ENCODE data around the gene RBM42.
A peak's percentile ranks its signal among the peaks of the same experiment; 100 is the strongest.

Gene RBM42

GRCh38 chr19:35628565-35629331 is at the start of gene RBM42:
Gene RBM42 (plus strand): TSS chr19:35629036. CDS start chr19:35629154, 118 bp downstream.
- Histone ChIP-seq H3K4me3 (ENCODE audit: low read depth, low read length, poor library complexity, severe bottlenecking) (peak within 1 kb of the TSS; percentile 100), H3K27ac (ENCODE audit: low read depth, low read length, poor library complexity, severe bottlenecking) (peak within 1 kb of the TSS; percentile 33), H3K36me3 (ENCODE audit: insufficient read depth, low read length) (peaks cover 31% of the 10 kb centered on the region), H3K9me2 (ENCODE audit: low read depth, low read length) (no peaks in the 10 kb centered on the region), H3K4me2 (ENCODE audit: low read length) (peak within 1 kb of the TSS; percentile 100), H3K4me1 (ENCODE audit: insufficient read depth, low read length, severe bottlenecking) (peaks cover 19% of the 10 kb centered on the region), H4K20me1 (ENCODE audit: insufficient read depth, low read length) (no peaks in the 10 kb centered on the region), H3K27me3 (ENCODE audit: insufficient read depth, low read length) (no peaks in the 10 kb centered on the region), H2AFZ (ENCODE audit: low read length) (no peak within 1 kb of the TSS), H3F3A (ENCODE audit: insufficient read depth, low read length) (no peaks in the 10 kb centered on the region), H3K9ac (ENCODE audit: low read length) (peak within 1 kb of the TSS; percentile 100), H3K79me2 (ENCODE audit: insufficient read depth, low read length) (peaks cover 5% of the 10 kb centered on the region; the same call in 1 of the 2 replicates), H3K9me3 (ENCODE audit: low read length) (no peaks in the 10 kb centered on the region)
- no peak for TF ChIP-seq EZH2 (IDR thresholded peaks at IDR 0.05; ENCODE audit: borderline replicate concordance, low read length)
- TF ChIP-seq CTCF (IDR thresholded peaks at IDR 0.05; ENCODE audit: low read length) = no peak

- no peaks in the 10 kb centered on the region for H3K9me3 ChIP-seq (ENCODE audit: low read length)
- H3K27me3 ChIP-seq (ENCODE audit: insufficient read depth, low read length) = peaks cover 5% of the 10 kb centered on the region; the same call in 1 of the 2 replicates
- H3K9ac ChIP-seq (ENCODE audit: low read length) = no peak overlapping the region
- H3K36me3 ChIP-seq (ENCODE audit: insufficient read depth, low read length) = no peaks in the 10 kb centered on the region; the same call in 1 of the 2 replicates
- H3K9me2 ChIP-seq (ENCODE audit: low read depth, low read length) = no peaks in the 10 kb centered on the region
- no peak overlapping the region for H3K27ac ChIP-seq (ENCODE audit: low read depth, low read length, poor library complexity, severe bottlenecking)
- no peak overlapping the region for H3K4me3 ChIP-seq (ENCODE audit: low read depth, low read length, poor library complexity, severe bottlenecking)
- no peak overlapping the region for H3K4me2 ChIP-seq (ENCODE audit: low read length)
- TF ChIP-seq CTCF (IDR thresholded peaks at IDR 0.05; ENCODE audit: low read length) (no peak), EZH2 (IDR thresholded peaks at IDR 0.05; ENCODE audit: borderline replicate concordance, low read length) (no peak)
- H4K20me1 ChIP-seq (ENCODE audit: insufficient read depth, low read length) = no peaks in the 10 kb centered on the region
- no peaks in the 10 kb centered on the region for H3K4me1 ChIP-seq (ENCODE audit: insufficient read depth, low read length, severe bottlenecking)
- H3K79me2 ChIP-seq (ENCODE audit: insufficient read depth, low read length) = no peaks in the 10 kb centered on the region
- no peaks in the 10 kb centered on the region for H3F3A ChIP-seq (ENCODE audit: insufficient read depth, low read length)
- H2AFZ ChIP-seq (ENCODE audit: low read length) = no peak overlapping the region
Measured at GRCh38 chr19:35582760-35583159, 46.1 kb upstream of the RBM42 start.

- H4K20me1 ChIP-seq (ENCODE audit: insufficient read depth, low read length) = no peaks in the 10 kb centered on the region
- no peaks in the 10 kb centered on the region for H3K9me2 ChIP-seq (ENCODE audit: low read depth, low read length)
- H3K4me2 ChIP-seq (ENCODE audit: low read length) = no peak within 1 kb of the TSS
- no peaks in the 10 kb centered on the region for H3K4me1 ChIP-seq (ENCODE audit: insufficient read depth, low read length, severe bottlenecking)
- no peak within 1 kb of the TSS for H3K27ac ChIP-seq (ENCODE audit: low read depth, low read length, poor library complexity, severe bottlenecking)
- TF ChIP-seq CTCF (IDR thresholded peaks at IDR 0.05; ENCODE audit: low read length) (no peak), EZH2 (IDR thresholded peaks at IDR 0.05; ENCODE audit: borderline replicate concordance, low read length) (no peak)
- H3K4me3 ChIP-seq (ENCODE audit: low read depth, low read length, poor library complexity, severe bottlenecking) = no peak within 1 kb of the TSS
- peaks cover 5% of the 10 kb centered on the region; the same call in 1 of the 2 replicates for H3K27me3 ChIP-seq (ENCODE audit: insufficient read depth, low read length)
- H3K36me3 ChIP-seq (ENCODE audit: insufficient read depth, low read length) = no peaks in the 10 kb centered on the region; the same call in 1 of the 2 replicates
- H3K79me2 ChIP-seq (ENCODE audit: insufficient read depth, low read length) = no peaks in the 10 kb centered on the region
- no peak within 1 kb of the TSS for H2AFZ ChIP-seq (ENCODE audit: low read length)
- no peak within 1 kb of the TSS for H3K9ac ChIP-seq (ENCODE audit: low read length)
- no peaks in the 10 kb centered on the region for H3F3A ChIP-seq (ENCODE audit: insufficient read depth, low read length)
- no peaks in the 10 kb centered on the region for H3K9me3 ChIP-seq (ENCODE audit: low read length)
Measured at GRCh38 chr19:35585848-35586247, 43.0 kb upstream of the RBM42 start, which contains the start of gene PMIS2. Gene PMIS2 (plus strand): TSS chr19:35586173. CDS start chr19:35586260, 87 bp downstream.

Data from OCI-LY1 (cell line).